ENCODE measurements around the gene BUB1B. TPM values are rescaled to one million over a fixed set of nuclear protein-coding genes. Genes with fewer than 3 reads are reported as not detected.

BUB1B gene, protein sequence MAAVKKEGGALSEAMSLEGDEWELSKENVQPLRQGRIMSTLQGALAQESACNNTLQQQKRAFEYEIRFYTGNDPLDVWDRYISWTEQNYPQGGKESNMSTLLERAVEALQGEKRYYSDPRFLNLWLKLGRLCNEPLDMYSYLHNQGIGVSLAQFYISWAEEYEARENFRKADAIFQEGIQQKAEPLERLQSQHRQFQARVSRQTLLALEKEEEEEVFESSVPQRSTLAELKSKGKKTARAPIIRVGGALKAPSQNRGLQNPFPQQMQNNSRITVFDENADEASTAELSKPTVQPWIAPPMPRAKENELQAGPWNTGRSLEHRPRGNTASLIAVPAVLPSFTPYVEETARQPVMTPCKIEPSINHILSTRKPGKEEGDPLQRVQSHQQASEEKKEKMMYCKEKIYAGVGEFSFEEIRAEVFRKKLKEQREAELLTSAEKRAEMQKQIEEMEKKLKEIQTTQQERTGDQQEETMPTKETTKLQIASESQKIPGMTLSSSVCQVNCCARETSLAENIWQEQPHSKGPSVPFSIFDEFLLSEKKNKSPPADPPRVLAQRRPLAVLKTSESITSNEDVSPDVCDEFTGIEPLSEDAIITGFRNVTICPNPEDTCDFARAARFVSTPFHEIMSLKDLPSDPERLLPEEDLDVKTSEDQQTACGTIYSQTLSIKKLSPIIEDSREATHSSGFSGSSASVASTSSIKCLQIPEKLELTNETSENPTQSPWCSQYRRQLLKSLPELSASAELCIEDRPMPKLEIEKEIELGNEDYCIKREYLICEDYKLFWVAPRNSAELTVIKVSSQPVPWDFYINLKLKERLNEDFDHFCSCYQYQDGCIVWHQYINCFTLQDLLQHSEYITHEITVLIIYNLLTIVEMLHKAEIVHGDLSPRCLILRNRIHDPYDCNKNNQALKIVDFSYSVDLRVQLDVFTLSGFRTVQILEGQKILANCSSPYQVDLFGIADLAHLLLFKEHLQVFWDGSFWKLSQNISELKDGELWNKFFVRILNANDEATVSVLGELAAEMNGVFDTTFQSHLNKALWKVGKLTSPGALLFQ
- total RNA-seq = 1 to 10 TPM in 2 of 4 donors, under 1 TPM in 1, not detected in 1; 0.33 to 8.8 (median 3.3) TPM

DNA sequence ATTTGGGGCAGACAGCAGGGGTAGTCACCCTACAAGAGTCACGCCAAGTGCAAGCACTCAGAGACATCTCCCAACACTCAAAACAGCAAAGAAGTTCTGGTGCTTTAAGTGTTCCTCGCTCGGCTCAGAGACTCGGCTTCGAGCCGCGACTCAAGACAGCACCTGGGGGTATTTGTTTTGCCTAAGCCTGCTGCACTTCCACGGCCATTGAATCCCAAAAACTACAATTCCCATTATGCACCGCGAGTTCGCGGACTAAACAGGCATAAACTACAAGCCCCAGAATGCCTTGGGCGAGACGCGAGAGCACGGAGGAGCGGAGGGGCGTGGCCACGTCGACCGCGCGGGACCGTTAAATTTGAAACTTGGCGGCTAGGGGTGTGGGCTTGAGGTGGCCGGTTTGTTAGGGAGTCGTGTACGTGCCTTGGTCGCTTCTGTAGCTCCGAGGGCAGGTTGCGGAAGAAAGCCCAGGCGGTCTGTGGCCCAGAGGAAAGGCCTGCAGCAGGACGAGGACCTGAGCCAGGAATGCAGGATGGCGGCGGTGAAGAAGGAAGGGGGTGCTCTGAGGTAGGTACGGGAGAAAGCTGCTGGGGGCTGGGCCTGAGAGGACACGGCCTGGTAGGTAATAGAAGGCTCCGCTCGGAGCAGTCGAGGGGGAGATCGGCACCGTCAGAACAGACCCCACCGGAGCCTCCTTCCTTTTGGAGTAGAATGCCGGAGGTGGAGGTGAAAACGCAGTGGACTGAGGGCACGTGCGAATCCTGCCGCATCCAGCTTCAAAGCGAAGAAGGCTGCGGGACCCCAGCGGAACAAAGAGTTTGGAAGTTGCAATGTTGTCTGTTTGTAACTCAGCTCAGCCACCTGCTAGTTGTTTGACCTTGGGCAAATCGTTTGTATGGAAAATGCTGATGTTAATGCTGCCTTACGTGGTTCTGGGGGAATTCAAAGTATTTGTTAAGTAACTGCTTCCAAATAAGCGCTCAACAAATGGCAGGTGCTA, at the start of gene BUB1B:
TSS of gene BUB1B (plus strand) at position 381 of the 1,000 bp plus-strand sequence. CDS start at position 533, 152 bp downstream.
- TF ChIP-seq, protein P1, sequence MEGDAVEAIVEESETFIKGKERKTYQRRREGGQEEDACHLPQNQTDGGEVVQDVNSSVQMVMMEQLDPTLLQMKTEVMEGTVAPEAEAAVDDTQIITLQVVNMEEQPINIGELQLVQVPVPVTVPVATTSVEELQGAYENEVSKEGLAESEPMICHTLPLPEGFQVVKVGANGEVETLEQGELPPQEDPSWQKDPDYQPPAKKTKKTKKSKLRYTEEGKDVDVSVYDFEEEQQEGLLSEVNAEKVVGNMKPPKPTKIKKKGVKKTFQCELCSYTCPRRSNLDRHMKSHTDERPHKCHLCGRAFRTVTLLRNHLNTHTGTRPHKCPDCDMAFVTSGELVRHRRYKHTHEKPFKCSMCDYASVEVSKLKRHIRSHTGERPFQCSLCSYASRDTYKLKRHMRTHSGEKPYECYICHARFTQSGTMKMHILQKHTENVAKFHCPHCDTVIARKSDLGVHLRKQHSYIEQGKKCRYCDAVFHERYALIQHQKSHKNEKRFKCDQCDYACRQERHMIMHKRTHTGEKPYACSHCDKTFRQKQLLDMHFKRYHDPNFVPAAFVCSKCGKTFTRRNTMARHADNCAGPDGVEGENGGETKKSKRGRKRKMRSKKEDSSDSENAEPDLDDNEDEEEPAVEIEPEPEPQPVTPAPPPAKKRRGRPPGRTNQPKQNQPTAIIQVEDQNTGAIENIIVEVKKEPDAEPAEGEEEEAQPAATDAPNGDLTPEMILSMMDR (IDR thresholded peaks at IDR 0.05; ENCODE audit: low read depth) = no peak

DNA sequence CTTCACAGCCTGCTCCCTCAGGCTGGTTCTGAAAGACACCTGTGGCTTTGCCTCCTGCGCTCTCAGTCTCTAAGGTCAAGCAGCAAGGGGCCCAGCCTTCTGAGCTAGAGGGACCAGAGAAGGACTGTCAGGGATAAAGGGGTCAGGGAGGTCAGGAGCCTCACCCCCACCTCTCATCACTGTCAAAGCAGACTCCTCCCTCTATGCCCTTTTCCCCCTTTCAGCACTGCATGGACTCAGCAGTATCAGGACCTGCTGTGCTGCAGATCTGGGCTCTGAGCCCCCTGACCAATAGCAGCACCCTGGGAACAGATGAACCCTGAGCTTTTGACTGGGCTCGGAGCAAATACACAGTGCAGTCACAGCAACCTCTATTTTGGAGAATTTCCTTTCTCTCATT, 49.0 kb upstream of the BUB1B start:
- TF ChIP-seq, protein P1 (IDR thresholded peaks at IDR 0.05; ENCODE audit: low read depth) = no peak

DNA sequence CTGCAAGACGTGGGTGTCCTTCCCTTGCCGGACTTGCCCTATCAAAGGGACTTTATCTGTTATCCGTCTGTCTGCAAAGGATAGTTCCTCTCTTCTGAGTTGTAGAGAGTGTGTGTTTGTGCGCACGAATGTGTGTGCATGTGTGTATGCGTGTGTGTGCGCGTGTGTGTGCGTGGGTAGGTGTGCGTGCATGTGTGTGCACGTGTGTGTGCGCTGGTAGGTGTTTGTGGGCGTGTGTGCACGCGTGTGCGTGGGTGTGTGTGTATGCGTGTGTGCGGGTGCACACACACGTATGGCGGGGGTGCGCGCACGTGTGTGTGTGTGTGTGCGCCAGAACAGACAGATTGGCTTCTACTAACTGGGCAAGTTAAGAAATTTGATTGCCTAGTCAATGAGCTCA, 48.1 kb upstream of the BUB1B start:
- TF ChIP-seq, protein P1 (IDR thresholded peaks at IDR 0.05; ENCODE audit: low read depth) = no peak

DNA sequence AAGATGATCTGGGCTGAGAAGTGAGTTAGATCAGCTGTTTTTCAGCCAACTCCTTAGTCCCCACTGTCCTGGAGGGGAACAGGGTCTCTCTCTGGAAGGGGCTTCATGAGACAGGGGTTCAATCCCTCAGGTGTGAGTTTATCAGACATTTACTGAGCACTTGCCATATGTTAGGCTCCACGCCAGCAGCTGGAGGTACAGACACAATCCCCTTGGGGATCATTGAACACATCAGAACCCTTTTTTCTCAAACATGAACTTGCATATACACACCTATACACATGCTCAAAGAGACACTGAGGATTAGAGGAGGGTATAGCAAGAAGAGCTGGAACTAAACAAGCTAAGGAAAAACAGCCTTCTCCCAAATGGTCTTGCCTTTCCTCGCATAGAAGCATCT, 46.7 kb upstream of the BUB1B start:
- TF ChIP-seq, protein P1 (IDR thresholded peaks at IDR 0.05; ENCODE audit: low read depth) = no peak

DNA sequence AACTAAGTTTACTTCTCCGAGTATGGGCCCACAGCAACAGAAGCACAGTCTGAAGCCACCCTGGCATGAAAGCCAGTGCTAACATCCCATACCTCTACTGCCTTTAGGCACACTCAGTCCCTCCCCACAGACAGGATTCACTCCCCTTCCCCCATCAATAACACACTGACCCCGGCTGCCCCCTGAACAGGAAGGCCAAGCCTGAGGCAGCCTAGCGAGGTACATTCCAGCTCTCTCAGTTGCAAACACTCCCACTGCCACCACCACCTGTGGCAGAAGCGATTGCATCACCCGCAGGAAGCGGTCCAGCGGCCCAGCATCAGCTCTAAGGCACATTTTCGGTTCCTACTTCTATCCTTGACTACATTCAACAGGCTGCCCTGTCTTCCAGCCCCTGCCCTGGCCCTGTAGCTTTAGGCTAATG, 45.2 kb upstream of the BUB1B start:
- TF ChIP-seq, protein P1 (IDR thresholded peaks at IDR 0.05; ENCODE audit: low read depth) = no peak

DNA sequence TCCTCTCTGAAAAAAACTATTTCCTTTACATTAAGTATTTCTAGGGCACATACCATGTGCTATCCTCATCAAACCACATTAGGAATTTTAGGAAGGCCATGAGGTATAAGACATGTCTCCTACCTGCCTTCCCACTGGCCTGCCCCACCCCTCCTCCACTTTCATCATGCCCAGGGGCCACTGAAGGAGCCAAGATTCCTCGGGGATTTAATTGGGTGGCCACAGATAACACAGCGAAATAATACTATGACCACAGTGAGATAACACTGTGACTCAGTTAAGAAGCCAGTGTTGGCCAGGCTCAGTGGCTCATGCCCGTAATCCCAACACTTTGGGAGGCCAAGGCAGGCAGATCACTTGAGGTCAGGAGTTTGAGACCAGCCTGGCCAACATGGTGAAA, 42.4 kb upstream of the BUB1B start:
- TF ChIP-seq, protein P1 (IDR thresholded peaks at IDR 0.05; ENCODE audit: low read depth) = no peak
